Mucosa of gallbladder (tissue), 1 donor: ENCODE measurements around the gene ALDOC. TPM values are rescaled to one million over a fixed set of nuclear protein-coding genes. Genes with fewer than 3 reads are reported as not detected.

ENCODE experiments used
- DNase-seq: peaks from one replicate; pipeline ENCODE4 v3.0.0-alpha.2; 2020; ENCODE audit warnings: low spot score
- total RNA-seq: library from RNA; stranded (reverse); gene quantifications from one replicate; pipeline ENCODE4 v1.2.1, GENCODE V29; 2021
- donor health status: DM: no; HTN: no; CAD: no.

Gene ALDOC
- total RNA-seq, 1 donor from 2014 or later: 39.8 TPM

DNA sequence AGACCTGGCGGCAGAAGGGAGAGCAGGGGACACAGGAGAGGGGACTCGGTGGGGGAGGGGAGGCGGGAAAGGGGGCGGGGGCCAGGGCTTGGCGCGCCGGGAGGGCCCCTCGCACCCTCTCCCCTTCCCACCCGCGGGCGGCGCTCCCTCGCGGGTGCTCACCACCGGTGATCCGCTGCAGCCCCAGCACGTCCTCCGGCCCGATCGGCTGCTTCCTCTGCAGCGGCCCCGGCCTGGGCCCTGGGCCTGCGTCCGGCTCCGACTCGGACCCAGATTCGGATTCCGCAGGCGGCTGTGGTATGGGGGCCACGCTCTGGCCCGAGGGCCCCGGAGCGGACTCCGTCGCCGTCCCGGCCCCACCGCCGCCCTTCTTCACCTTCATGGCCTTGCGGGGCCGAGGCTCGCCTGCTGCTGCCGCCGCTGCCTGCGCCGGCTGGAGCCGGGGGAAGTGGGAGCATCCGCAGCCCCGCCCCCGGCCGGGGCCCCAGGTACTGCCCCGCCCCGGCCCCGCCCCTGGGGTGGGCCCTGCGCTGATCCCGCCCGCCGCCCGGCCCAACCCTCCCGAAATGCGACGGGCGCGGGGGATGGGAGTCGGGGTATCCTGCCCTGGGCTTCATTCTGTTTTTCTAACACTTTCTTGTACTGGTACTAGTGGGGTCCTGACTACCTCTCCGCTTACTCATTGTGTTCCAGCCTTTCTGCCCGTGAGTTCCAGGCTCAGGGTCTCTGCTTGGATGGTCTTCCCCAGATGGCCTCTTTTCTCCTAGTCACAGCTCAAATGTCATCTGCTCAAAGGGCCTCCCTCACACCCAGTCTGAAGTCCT lies 24.3 kb downstream of the ALDOC start, which contains the start of gene UNC119:
UNC119 (minus strand) TSS at position 449 of the 824 bp plus-strand sequence; CDS start at position 382, 67 bp downstream.
- DNase-seq: peak; percentile 74

DNA sequence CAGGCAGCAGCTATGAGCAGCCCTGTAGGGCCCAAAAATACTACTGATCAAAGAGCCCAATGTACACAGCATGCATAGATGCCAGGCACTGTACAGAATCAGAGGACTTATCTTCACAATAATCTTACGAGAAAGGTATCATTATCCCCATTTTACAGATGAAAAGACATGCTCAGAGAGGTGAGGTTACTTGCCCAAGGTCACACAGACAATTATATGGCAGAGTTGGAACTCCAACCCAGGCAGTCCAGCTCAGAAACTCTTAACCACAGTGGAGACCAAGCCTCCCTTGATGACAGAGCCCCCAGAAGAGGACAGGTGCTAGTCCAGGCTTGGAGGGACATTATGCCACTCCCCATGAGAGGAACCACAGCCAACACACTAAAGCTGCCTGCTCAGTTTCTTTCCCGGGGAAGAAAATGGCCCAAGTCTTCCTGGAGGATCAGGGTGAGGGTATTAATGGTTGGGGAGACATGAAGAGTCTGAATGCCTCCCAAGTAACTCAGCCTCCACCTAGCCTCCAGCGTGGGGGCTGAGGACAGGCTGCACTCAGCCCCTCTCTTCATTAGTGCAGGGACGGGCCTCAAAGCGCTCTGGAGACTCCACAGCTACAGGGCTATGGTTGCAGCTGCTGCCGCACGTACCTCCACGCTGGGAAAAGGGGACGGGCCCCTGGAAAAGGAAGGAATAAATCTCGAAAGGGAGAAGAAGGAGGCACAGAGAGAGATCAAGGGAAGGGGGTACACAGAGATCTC lies 25.1 kb downstream of the ALDOC start:
- no peak for DNase-seq

DNA sequence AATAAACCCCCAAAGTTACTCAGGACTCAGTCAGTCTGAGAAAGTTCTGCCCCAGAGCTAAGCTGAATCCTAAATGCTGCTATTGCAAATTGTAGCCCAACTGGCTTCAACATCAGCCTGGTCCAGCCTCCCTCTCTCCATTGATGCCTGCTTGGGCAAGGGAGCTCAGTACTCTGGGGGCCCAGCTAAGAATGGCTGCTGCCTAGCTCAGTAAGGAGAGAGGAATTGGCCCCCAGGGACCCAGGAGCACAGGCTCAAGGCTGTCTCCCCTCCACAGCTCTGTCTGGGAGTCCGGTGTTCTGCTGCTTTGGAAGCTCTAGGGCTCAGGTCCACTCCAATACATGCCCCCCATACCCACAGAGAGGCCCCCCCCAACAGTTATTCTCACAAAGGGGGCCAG lies 25.8 kb downstream of the ALDOC start:
- no peak for DNase-seq

DNA sequence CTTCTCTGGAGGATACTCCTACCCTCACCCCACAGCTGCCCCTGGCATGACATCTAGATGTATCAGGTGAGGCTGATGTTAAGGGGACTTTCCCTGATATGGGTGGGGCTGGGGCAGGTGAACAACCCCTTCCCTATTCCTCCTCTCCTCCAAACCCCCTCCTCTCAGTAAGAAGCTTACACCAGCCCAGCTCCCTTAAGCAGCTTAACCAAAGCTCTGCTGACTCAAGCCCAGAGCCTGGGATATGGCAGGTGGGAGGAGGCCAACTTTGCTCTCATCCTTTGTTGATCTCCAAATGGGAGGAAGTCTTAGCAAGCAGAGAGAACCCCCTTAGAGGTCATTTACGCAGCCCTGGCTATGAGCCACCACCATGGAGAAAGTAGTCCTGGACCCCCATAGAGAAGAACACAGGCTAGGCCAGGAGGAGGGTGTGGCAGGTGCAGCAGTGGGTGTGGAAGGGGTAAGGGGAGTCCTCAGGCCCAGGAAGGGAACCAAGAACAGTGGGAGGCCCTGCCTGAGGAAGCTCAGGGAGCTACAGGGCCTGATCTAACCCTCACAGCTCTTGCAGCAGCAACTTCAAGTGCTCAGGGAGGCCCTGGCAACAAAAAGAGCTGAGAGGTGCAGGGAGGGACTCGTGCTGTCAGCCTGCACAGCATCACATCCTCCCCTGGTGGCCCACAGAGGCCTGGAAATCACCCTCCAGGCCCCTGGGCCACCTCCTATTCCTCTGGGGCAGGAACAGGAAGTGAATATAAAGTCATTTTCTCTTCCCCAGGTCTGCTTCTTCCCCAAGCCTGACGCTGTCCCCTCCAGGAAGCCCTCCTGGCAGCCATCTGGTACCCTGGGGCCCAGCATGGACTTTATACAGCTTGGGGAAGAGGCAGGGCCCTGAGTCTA lies 27.2 kb downstream of the ALDOC start:
- DNase-seq: no peak

DNA sequence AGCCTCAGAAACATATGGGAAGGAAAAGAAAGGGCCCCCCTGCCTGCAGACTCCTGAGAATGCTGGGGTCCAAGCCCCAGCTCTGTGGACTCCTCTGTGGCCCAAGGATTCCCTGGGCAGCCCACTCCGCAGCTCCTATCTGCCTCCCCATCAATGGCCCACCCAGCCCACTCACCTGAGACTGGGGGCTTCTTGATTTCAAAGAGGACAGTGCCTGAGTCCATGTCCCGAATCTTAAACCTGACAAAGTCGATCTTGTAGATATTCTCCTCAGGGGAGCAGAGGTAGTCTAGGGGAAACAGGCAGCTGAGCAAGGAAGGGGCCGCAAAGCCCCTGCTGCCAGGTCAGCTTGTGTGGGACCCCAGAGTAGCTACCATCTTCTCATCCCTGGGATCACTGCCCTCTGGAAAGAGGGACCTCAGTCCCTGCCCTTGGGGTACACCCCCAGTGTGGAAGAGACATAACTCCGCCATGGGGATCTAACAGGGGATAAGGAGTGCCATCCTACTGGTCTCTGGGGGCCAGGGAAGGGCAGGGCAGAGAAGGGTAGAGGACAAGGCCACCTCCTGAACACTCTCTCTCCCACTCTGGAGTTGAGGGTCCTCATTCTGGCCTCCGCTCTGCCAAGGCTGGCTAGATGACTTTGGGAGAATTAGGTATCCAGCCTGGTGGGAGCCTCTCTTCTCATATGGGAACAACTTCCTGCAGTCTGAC lies 28.1 kb downstream of the ALDOC start:
- DNase-seq: no peak

DNA sequence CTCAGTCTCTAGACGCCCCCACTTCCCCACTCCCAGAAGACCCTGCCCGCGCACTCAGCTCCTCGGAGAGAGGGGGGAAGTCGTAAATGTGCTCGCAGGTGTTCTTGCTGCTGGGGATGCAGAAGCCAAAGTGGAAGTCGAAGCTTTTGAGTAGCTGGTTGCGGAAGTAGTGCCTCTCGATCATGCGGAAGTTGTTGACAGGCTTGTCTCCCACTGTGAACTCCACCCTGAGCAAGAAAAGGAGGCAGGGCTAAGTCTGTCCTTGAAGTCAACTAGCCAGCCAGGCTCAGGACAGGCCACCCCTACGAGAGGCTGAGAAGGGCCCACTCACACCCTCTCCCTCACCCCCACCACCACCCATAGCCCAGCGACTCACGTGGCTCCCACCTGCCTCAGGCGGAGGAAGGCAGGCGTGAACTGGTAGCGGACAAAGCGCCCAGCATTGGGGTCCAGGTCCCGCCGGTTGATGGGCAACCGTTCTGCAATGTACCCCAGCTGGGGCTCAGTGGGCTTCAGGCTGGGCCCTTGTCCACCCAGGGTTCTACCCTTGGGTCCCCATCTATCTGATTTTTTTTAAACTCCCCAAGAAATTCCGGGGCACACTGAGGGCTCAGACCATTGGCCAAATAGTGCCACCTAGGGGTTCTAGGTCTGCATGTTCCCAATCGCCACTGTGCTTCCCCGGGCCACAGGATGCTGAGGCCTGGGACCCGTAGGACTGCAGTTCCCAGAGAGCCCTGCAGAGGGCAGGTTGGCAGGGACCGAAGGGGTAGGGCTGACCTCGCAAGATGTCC lies 28.9 kb downstream of the ALDOC start:
- peak; percentile 73 for DNase-seq

DNA sequence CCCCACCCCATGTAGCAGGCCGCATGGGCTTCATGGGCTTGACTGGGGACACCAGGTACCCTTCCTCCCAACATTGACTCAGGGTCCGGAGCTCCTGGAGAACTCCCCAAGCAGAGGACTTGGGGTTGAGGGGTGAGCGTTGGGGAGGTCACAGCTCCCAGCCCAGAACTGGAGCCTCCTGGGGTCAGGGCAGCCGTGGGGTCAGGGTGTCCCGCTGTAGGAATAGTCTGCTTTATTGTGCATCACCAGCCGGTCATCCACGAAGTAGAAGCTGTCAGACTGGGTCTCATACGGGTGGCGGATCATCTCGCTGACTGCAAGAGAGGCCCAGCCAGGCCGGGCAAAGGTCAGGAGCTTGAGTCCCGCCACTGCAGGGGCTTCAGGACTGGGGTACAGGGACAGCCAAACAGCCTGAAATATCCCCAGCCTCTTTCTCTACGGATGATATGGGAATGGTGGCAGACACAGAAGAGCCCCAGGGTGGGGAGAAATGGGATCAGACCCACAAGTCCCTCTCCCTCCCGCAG lies 29.5 kb downstream of the ALDOC start:
- no peak for DNase-seq

DNA sequence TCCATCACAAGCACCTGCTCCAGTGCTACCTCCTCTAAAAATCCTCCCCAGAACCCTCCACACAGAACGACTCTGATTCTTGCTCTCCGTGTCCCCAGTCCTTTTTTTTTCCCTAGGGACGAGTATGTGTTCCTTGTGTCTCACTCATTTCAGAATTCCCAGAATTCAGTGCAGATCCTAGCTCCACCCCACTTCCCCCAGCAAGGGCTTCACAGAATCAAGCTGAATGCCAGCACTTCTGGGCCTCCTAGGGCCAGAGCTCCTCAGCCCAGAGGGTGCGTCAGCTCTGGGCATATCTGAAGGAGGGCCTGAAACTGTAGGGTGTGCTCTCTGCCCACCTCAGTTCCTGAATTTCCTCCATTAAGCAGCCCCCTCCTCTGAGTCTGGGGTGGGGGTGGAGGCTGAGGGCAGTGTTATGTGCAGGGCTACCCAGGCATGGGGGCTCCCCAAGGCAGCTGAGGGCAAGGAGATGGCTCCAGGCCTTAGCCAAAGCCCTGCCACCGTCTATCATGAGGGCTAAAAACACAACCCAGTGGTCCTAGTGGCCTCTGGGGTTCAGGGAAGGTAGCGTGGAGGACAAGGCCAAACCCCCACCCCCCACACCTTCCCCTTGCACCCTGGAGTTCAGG lies 30.8 kb downstream of the ALDOC start:
- DNase-seq: no peak

DNA sequence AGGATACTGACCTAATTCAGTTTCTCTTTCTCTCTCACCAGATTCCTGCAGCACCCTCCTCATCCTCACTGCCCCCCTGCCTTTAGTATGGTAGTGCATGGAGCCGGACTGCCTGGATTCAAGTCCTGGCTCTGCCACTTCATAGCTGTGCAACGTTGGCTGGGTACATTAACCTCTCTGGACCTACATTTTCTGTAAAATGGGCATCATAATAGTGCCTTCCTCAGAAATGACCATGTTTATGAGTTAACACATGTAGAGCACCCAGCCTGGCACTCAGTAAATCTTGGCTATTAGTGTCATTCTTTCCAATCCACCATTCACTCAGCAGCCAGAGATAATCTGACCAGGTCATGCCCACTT lies 31.6 kb downstream of the ALDOC start:
- no peak for DNase-seq

DNA sequence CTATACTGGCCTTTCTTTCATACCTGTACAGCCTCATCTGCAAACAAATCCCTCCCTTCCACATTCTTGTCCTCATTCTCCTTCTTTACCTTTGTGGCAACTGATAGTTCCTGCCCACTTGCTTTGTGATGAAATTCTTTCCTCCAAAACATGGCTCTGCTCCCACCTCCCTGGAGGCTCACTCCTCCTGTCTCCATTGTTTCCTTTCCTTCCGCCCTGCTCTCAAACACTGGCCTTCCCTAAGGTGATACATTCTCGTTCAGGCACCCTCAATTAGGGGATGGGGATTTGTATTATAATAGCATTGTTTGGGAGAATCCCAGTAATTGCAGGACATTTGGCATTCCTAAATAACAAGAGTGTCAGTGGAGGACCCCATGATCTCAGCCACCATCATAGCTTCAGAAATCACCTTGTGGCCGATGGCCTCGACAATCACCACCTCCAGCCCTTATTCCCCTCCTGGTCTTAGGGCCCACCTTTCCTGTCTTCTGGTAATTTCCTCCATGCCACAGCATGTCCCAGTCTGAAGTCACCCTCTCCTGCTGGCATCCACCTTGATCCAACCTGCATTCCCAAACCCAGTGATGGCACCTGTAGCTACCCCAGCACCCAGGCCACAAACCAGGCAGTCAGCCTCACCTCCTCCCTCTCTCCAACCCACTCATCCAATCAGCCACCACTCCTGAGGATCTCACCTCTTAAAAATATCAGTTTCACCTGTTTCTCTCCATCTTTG lies 32.1 kb downstream of the ALDOC start:
- DNase-seq: no peak

DNA sequence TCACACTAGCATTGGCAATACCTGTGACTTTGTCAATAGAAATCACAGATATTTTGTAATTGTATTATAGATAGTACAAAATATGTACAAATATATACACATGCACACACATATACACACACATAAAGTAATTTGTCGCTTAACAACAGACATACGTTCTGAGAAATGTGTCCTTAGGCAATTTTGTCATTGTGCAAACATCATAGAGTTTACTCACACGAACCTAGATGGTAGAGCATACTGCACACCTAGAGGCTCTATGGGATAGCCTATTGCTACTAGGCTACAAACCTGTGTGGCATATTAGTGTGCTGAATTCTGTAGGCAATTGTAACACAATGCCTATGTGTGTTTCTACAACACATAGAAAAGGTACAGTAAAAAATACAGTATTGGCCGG lies 35.3 kb downstream of the ALDOC start:
- DNase-seq: no peak

DNA sequence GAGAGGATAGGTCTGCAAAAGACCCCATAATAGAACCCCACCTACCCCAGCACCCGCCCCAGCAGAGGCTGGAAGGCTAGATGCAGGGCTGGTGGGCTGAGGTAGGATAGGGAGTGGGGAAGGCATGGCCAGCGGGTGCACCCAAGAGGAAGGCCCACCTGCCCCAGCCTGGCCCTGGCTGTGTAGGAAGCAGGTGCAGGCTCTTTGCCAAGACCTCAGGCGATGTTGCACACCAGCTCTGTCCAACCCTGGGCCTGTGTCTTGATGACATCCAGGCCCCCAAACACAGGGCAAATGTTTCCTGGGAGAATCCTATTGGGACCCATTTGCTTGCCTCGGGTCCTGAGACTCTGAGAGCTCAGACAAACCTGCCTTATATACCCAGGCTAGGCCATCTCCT lies 36.5 kb downstream of the ALDOC start:
- no peak for DNase-seq

DNA sequence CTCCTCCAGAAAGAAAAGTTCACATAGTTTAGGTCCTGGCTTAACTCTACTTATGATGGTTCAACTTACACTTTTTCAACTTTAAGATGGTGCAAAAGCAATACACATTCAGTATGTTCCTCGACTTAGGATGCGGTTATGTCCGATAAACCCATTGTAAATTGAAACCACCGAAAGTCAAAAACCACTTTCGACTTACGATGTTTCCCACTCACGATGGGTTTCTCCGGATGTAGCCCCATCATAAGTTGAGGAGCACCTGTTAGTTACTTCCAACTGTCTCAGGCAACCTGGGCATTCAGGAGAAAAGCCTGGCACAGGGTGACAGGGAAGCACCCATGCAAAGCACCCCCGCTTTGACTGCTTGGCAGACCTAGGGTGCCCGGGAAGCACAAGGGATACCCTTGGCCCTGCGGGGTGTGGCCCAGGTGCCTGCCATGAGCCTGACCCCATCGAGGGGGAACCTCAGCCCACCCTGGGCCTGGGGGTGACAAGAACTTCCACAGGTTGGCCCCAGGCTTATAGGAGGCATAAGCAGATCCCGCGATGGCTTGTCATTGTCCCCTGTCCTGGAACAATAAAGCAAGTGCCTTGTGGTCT lies 38.3 kb downstream of the ALDOC start:
- DNase-seq: no peak

DNA sequence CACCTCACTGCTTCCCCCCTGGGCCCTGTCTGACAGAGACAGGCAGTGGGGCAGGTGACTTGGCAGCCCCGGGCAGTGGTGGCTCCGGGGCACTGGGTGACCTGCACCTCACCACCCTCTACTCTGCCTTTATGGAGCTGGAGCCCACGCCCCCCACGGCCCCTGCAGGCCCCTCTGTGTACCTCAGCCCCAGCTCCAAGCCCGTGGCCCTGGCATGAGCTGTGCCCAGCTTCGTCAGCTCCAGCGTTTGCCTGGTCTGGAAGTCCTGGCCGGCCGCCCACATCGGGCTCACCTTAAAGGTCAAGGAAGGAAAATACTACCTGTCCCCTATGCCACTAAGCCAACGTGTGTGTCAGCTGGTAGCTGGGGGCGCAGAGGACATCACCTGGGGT lies 39.5 kb downstream of the ALDOC start:
- DNase-seq: no peak

DNA sequence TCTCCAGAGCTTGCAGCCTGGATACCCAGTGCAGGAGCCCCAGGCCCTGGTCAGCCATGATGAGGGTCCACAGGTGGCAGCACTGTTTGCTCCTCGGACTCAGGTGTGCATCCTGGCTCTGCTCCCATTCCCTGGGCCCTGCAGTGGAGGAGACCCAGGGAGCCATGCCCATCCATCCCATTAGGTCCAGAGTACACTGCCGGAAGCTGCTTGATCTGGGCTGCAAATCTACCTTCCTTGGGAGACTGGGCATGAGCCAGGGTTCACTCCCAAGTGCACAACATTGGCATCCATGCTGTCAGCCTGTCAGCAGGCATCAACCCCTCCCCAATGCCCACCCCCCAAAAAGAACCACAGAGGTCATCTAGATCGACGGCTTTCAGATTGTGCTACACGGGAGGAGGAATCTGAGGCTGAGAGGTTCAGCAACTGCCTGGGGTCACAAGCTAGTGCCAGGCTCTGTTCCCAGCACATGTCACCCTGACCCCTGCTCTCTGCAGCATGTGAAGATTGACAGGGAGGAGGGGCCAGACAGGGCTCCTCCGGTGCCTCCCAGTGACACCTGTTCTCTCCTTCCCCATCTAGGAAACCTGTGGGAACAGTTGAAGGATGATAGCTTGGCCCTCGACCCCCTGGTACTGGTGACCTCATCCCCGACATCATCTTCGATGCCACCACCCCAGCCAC lies 40.0 kb downstream of the ALDOC start:
- peak; percentile 28 for DNase-seq

DNA sequence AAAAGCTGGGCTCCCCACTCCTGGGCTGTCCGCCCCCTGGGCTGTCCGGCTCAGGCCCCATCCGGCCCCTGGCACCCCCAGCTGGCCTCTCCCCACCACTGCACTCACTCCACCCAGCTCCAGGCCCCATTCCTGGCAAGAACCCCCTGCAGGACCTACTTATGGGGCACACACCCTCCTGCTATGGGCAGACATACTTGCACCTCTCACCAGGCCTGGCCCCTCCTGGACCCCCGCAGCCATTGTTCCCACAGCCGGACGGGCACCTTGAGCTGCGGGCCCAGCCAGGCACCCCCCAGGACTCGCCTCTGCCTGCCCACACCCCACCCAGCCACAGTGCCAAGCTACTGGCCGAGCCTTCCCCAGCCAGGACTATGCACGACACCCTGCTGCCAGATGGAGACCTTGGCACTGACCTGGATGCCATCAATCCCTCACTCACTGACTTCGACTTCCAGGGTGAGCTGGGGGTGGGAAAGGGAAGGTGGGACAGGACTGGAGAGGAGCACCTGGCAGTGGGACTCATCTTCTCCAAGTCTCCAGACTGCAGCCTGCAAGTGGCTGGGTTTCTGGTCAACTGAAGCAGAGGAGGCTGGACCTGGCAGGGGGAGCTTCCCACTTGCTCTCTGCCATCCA lies 41.8 kb downstream of the ALDOC start:
- DNase-seq: no peak

DNA sequence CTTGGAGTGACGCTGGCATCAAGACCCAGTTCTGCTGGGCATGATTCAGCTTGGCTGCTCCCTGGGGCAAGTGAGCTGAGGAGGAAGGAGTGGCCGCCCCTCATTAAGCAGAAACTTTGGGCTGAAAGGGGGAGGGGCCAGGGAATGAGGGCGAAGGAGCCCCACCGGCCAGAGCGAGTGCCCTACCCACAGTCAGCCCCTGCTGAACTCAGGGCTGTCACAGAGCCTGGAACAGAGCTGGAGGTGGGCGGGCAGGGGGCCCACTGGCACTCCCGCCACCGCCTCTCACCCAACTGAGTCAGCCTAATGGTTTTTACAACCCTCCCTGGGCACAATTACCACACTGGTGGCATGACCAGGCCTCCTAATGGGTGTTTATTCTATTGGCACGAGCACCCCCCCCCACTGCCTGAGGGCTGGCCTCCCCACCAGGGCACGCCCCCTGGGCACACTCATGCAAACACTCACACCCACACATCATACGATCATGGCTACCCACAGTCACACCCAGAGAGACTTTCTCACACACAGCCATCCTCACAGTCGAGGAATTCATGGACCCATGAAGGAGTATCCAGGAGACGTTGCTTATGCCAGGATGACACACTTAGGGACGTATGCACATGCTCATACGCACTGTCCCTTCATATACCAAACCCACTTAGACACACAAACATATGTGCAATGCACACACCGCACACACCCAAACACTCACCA lies 43.4 kb downstream of the ALDOC start:
- no peak for DNase-seq
